Measurements from ENCODE around the gene CNN3.

The CNN3 gene

DNA sequence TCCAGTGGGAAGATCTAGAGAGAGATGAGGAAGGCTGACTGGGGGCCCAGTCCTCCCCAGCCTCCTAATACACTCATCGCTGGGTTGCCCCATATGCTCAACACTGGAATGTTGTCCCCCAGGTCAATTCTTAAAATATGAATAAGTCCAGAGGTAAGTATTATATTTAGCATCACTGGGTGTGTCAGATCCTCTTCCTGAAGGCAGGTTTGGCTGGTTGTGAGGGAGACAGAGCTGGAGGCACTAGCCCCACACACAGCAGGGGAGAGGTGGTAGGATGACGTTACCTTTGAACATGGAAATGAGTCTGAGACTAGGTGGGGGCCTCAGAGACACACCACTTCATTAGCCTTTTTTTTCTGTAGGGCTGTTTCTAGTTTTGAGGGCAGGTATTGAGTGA, 64.2 kb downstream of the CNN3 start:
- Histone ChIP-seq H3K27ac (no peak overlapping the region), H3K9me3 (no peaks in the 10 kb centered on the region), H3K4me1 (ENCODE audit: control insufficient read depth in 1 of 2, insufficient read depth in 1 of 2, low read depth in 1 of 2, low read length in 1 of 2) (peaks cover 0 to 5% of the 10 kb centered on the region in 2 experiments), H3K27me3 (peaks cover 20% of the 10 kb centered on the region), H3K36me3 (no peaks in the 10 kb centered on the region), H3K4me3 (ENCODE audit: low read depth in 1 of 2, low read length in 1 of 2) (no peak overlapping the region)
- TF ChIP-seq CTCF (IDR thresholded peaks at IDR 0.05) = no peak

- H3K27ac ChIP-seq = no peak overlapping the region
- H3K9me3 ChIP-seq = no peaks in the 10 kb centered on the region
- no peaks in the 10 kb centered on the region for H3K36me3 ChIP-seq
- no peak for TF ChIP-seq CTCF (IDR thresholded peaks at IDR 0.05)
- peaks cover 10 to 19% of the 10 kb centered on the region in 2 experiments for H3K4me1 ChIP-seq (ENCODE audit: control insufficient read depth in 1 of 2, insufficient read depth in 1 of 2, low read depth in 1 of 2, low read length in 1 of 2)
- H3K4me3 ChIP-seq (ENCODE audit: low read depth in 1 of 2, low read length in 1 of 2) = no peak overlapping the region
- peaks cover 20% of the 10 kb centered on the region for H3K27me3 ChIP-seq
Observed at GRCh38 chr1:94859174-94859573, 67.7 kb downstream of the CNN3 start.

DNA sequence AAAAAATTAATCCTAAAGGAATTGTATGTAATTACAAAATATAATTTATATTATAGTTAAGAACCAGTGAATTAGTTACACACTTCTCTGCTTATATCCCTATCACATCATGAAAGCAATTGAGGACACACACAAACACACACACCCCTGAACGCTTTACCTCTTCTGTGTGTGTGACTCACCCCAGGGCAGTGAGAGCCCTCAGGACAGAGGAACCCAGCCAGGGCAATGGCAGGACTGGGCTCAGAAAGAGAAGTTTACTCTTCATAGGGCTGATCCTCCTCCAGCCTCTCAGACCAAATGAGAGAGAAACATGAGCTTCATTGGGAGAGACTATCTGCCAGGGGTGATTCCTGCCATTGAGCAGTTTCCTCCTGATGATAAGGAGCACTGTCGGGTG, 68.6 kb downstream of the CNN3 start:
- Histone ChIP-seq H3K9me3 (no peaks in the 10 kb centered on the region), H3K36me3 (no peaks in the 10 kb centered on the region), H3K27me3 (peaks cover 21% of the 10 kb centered on the region), H3K4me1 (ENCODE audit: control insufficient read depth in 1 of 2, insufficient read depth in 1 of 2, low read depth in 1 of 2, low read length in 1 of 2) (peaks cover 10 to 16% of the 10 kb centered on the region in 2 experiments), H3K27ac (no peak overlapping the region), H3K4me3 (ENCODE audit: low read depth in 1 of 2, low read length in 1 of 2) (no peak overlapping the region)
- no peak for TF ChIP-seq CTCF (IDR thresholded peaks at IDR 0.05)

DNA sequence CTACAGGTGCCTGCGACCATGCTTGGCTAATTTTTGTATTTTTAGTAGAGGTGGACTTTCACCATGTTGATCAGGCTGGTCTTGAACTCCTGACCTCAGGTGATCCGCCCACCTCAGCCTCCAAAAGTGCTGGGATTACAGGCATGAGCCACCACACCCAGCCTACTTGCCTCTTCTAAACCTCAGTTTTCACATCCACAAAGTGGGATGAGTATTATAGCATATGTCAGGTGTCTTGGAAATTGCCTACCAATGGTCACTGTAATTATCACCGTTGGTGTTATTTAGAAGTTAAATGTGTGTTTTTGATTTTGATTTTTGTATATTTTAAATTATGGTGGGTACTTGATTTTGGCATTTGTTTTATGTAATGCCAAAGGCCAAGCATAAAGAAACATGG, 70.0 kb downstream of the CNN3 start:
- no peak overlapping the region for H3K27ac ChIP-seq
- no peak overlapping the region for H3K4me3 ChIP-seq (ENCODE audit: low read depth in 1 of 2, low read length in 1 of 2)
- peaks cover 10 to 15% of the 10 kb centered on the region in 2 experiments for H3K4me1 ChIP-seq (ENCODE audit: control insufficient read depth in 1 of 2, insufficient read depth in 1 of 2, low read depth in 1 of 2, low read length in 1 of 2)
- peaks cover 29% of the 10 kb centered on the region for H3K27me3 ChIP-seq
- TF ChIP-seq CTCF (IDR thresholded peaks at IDR 0.05) = no peak
- no peaks in the 10 kb centered on the region for H3K36me3 ChIP-seq
- no peaks in the 10 kb centered on the region for H3K9me3 ChIP-seq

DNA sequence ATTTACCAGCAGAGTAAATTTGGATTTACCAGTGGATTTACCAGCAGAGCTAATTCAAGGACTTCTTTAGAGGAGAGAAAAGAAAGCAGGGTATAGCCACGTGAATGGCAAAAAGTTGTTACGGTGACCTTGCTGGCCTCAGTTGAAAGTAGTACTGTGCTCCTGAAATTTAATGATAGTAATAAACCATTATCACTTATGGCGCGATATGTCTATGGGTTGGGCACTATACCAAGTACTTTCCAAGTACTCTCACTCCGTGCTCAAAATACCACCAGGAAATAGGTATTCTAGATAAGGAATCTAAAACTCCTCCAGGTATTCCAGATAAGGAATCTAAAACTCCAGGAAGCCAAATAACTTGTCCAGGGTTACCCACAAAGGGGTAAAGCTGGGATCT, 70.9 kb downstream of the CNN3 start:
- H3K9me3 ChIP-seq = no peaks in the 10 kb centered on the region

More for the DNA sequence above, 70.9 kb downstream of the CNN3 start:
- Histone ChIP-seq H3K27ac (no peak overlapping the region), H3K27me3 (peaks cover 29% of the 10 kb centered on the region), H3K4me1 (ENCODE audit: control insufficient read depth in 1 of 2, insufficient read depth in 1 of 2, low read depth in 1 of 2, low read length in 1 of 2) (peaks cover 10 to 15% of the 10 kb centered on the region in 2 experiments), H3K4me3 (ENCODE audit: low read depth in 1 of 2, low read length in 1 of 2) (no peak overlapping the region), H3K36me3 (no peaks in the 10 kb centered on the region)
- no peak for TF ChIP-seq CTCF (IDR thresholded peaks at IDR 0.05)

Measured in neutrophil (primary cell).